Keratinocyte (primary cell): ENCODE data around the gene DCST1.
"Not testable (repeated sequence)": the region's sequence is repeated elsewhere in the genome, so short reads cannot be mapped to it uniquely, and the experiment has no call there.

Experiments used
- CTCF ChIP-seq, 3 experiments: IDR thresholded peaks in 1 of 3; conservative IDR thresholded peaks in 1 of 3; optimal IDR thresholded peaks in 1 of 3; 2 replicates in 2 of 3; 3 replicates in 1 of 3; pipeline versions ENCODE3 to v1.5.1; 2011; ENCODE audit warnings: low read length in 3 of 3, mild to moderate bottlenecking in 3 of 3, moderate library complexity in 2 of 3, control low read depth in 1 of 3, inconsistent platforms in 1 of 3; ENCODE audit not compliant: insufficient read depth in 2 of 3; ENCODE audit errors: extremely low read depth in 1 of 3
- EZH2 ChIP-seq: IDR thresholded peaks from one replicate; pipeline ENCODE4 v1.6.1; 2012; ENCODE audit warnings: inconsistent platforms, mild to moderate bottlenecking, low read length, moderate library complexity

DNA sequence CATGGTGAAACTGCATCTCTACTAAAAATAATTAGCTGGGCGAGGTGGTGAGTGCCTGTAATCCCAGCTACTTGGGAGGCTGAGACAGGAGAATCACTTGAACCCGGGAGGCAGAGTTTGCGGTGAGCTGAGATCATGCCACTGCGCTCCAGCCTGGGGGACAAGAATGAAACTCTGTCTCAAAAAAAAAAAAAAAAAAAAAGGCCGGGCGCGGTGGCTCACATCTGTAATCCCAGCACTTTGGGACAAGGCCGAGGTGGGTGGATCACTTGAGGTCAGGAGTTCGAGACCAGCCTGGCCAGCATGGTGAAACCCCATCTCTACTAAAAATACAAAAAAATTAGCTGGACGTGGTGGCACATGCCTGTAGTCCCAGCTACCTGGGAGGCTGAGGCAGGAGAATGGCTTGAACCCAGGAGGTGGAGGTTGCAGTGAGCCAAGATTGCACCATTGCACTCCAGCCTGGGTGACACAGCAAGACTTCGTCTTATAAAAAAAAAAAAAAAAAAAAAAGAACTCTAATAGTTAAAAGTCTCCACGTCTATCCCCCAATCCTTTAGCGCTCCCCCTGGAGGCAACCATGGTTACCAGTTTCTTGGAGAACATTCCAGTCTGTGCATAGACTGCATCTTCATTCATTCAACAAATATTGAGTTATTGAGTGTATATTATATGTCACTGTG lies 38.2 kb upstream of the DCST1 start:
- TF ChIP-seq CTCF (optimal IDR thresholded peaks at IDR 0.05 in 1 of 3, IDR thresholded peaks at IDR 0.05 in 1 of 3, conservative IDR thresholded peaks at IDR 0.05 in 1 of 3; ENCODE audit: extremely low read depth in 1 of 3, insufficient read depth in 2 of 3, low read length in 3 of 3) = peak in 2 of 3 experiments; percentile 34 to 47
- TF ChIP-seq EZH2 = not testable (repeated sequence)
